Mononuclear cell (primary cell): ENCODE data around the gene MAPKAP1. TPM values are rescaled to one million over a fixed set of nuclear protein-coding genes. Genes with fewer than 3 reads are reported as not detected.
"Not testable (repeated sequence)": the region's sequence is repeated elsewhere in the genome, so short reads cannot be mapped to it uniquely, and the experiment has no call there.

ENCODE experiments used
- H3K27me3 ChIP-seq: 2 replicates; pipeline ENCODE4 v1.6.0; 2011; ENCODE audit warnings: low read length, control low read depth; ENCODE audit not compliant: insufficient read depth
- H3K4me1 ChIP-seq: 2 replicates; pipeline ENCODE4 v1.5.1; 2011; ENCODE audit warnings: mild to moderate bottlenecking, low read length, control low read depth; ENCODE audit not compliant: insufficient read depth
- H3K4me3 ChIP-seq: 2 replicates; pipeline ENCODE4 v1.5.1; 2011; ENCODE audit warnings: mild to moderate bottlenecking, low read length, moderate library complexity
- H3K9me3 ChIP-seq: 2 replicates; pipeline ENCODE4 v1.5.1; 2011; ENCODE audit warnings: low read depth, mild to moderate bottlenecking, control low read depth, low read length
- total RNA-seq: library from RNA; depleted of rRNA; stranded (reverse); fragments of >200 nt; gene quantifications from one replicate; pipeline ENCODE4 v1.2.3, GENCODE V29; 2012

The MAPKAP1 gene
- total RNA-seq, 1 donor = 41.0 TPM

DNA sequence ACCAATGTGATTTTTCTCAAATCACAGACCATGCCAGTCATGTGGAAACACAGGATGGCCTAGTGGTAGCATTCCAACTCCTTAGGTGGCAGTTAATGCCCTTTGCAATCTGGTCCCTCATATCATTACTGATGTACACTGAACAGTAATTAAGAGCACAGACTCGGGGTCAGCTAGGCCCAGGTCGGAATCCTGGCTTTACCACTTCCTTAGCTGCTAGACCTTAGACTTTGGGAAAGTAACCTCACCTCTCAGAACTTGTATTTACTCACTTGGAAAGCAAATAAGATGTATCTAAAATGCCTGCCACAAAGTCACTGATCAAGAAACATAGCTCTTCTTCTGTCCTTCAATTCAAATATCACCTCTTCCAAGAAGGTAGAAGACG lies 112.8 kb downstream of the MAPKAP1 start:
- Histone ChIP-seq H3K4me1 (peaks cover 10% of the 10 kb centered on the region), H3K27me3 (no peaks in the 10 kb centered on the region), H3K4me3 (no peak overlapping the region), H3K9me3 (no peaks in the 10 kb centered on the region)

- Histone ChIP-seq H3K9me3 (no peaks in the 10 kb centered on the region), H3K27me3 (no peaks in the 10 kb centered on the region), H3K4me1 (peaks cover 10% of the 10 kb centered on the region), H3K4me3 (no peak overlapping the region)
Observed at GRCh38 chr9:125593581-125594222, 113.3 kb downstream of the MAPKAP1 start.

DNA sequence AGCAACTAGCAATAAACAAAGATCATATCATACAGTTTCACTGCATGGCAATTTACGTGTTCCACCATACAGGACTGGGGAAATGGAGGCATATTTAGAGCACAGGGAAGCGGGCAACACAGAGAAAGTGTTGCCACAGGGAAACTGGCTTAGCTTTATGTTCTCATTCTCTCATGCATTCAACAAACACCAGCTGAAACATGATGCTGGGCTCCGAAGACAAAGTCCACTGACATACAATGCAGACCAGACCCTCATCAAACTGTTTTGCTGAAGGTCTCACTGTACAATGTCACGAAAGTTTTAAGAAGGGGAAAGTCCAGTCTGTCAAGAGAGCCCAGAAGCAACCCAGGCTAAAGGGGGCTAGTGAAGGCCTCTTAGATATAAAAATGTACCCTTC lies 115.1 kb downstream of the MAPKAP1 start:
- H3K4me1 ChIP-seq = peaks cover 10% of the 10 kb centered on the region
- no peak overlapping the region for H3K4me3 ChIP-seq
- H3K27me3 ChIP-seq = no peaks in the 10 kb centered on the region
- H3K9me3 ChIP-seq = no peaks in the 10 kb centered on the region

GRCh38 chr9:125591245-125591644 lies 115.8 kb downstream of the MAPKAP1 start:
- Histone ChIP-seq H3K4me1 (peaks cover 10% of the 10 kb centered on the region), H3K27me3 (no peaks in the 10 kb centered on the region), H3K9me3 (no peaks in the 10 kb centered on the region), H3K4me3 (no peak overlapping the region)

DNA sequence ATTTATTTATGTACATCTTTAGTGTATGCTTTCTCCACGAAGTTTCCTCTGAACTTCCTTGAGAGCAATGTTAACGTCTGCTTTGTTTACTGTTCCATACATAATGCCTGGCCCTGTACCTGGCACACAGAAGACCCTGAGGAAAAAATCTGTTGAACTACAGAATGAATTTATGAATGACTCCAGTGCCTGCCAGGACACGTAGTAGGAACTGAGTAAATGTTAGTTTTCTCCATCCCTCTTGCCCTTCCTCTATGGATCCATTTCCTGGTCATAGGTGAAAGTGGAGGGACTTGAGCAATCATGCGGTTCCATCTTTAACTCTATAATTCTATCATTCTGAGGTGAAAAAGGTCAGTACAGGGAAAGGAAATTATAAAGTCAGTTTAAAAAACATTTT lies 117.7 kb downstream of the MAPKAP1 start:
- no peaks in the 10 kb centered on the region for H3K27me3 ChIP-seq
- peaks cover 10% of the 10 kb centered on the region for H3K4me1 ChIP-seq
- no peaks in the 10 kb centered on the region for H3K9me3 ChIP-seq
- no peak overlapping the region for H3K4me3 ChIP-seq

DNA sequence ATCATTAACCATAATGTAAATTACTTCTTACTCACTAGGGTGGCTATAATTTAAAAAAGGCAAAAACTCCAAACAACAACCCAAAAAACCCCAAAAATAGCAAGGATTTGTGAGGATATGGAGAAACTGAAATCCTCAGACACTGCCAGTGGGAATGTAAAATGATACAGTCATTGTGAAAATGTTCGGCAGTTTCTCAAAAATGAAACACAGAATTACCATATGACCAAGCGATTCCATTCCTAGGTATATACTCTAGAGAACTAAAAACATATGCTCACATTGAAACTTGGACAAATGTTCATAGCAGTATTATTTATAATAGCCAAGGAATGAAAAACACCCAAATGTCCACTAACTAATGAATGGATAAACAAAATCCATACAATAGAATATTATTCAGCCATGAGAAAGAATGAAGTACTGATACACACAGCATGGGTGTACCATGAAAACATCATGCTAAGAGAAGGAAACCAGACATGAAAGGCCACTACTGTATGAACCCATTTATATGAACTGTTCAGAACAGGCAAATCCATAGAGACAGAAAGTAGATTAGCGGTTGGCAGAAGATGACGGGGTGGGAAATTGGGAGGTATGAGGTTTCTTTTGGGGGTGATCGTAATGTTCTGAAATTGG lies 119.1 kb downstream of the MAPKAP1 start:
- H3K27me3 ChIP-seq = no peaks in the 10 kb centered on the region
- no peaks in the 10 kb centered on the region for H3K4me1 ChIP-seq
- no peaks in the 10 kb centered on the region for H3K9me3 ChIP-seq
- no peak overlapping the region for H3K4me3 ChIP-seq

- H3K4me1 ChIP-seq = no peaks in the 10 kb centered on the region
- H3K4me3 ChIP-seq = no peak overlapping the region
- no peaks in the 10 kb centered on the region for H3K9me3 ChIP-seq
- H3K27me3 ChIP-seq = no peaks in the 10 kb centered on the region
Observed at GRCh38 chr9:125586172-125586511, 120.9 kb downstream of the MAPKAP1 start.

- no peaks in the 10 kb centered on the region for H3K27me3 ChIP-seq
- H3K9me3 ChIP-seq = no peaks in the 10 kb centered on the region
- H3K4me1 ChIP-seq = no peaks in the 10 kb centered on the region
- no peak overlapping the region for H3K4me3 ChIP-seq
Observed at GRCh38 chr9:125585503-125586171, 121.4 kb downstream of the MAPKAP1 start.

DNA sequence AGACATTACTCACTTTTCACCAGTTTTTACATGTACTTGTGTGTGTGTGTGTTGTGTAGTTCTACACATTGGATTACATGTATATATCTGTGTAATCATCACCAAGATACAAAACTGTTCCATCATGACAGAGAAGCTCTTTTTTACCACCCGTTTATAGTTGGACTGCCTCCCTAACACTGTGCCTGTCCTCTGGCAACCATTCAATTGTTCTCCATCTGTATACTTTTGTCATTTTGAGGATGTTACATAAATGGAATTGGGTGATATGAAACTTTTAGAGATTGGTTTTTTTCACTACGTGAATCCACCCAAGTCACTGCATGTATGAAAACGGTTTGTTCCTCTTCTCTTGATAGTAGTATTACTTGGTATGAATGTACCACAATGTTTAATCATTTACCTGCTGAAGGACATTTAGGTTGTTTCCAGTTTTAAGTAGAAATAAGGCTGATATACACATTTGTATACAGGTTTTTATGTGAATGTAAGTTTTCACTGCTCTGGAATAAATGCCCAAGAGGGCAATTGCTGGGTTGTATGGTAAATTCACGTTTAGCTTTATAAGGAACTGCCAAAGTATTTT lies 126.2 kb downstream of the MAPKAP1 start:
- no peaks in the 10 kb centered on the region for H3K4me1 ChIP-seq
- H3K9me3 ChIP-seq = no peaks in the 10 kb centered on the region
- H3K4me3 ChIP-seq = no peak overlapping the region
- H3K27me3 ChIP-seq = no peaks in the 10 kb centered on the region

DNA sequence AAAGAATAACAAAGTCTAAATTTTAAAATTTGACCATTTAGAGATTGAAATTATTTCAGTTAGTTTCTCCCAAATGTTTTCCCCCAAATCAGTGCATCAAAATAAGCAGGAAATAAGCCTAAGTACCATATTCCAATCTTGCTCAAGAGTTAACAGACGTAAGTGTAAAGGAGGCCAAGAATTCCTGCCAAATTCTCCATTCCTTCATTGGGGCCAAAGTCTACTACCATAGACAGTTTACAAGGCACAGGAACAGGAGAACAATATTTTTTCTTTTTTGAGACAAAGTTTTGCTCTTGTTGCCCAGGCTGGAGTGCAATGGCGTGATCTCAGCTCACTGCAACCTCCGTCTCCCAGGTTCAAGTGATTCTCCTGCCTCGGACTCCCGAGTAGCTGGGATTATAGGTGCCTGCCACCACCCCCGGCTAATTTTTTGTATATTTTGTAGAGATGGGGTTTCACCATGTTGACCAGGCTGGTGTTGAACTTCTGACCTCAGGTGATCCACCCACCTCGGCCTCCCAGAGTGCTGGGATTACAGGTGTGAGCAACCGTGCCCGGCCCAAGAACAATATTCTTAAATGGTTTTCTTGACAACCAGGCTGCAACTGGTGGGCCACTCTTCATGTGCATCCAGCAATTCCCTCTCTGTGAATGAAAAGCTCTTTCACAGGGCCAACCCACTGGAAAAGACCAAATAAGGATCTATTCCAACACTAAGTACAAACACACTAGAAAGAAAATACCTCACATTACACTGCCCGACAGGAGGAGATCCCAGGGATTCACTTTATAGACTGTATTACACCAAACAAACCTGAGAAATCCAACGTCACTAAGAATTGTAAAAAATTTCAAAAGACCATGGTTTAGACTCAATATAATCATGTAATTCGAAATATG lies 127.7 kb downstream of the MAPKAP1 start:
- Histone ChIP-seq H3K27me3 (no peaks in the 10 kb centered on the region), H3K9me3 (no peaks in the 10 kb centered on the region), H3K4me1 (no peaks in the 10 kb centered on the region), H3K4me3 (no peak overlapping the region)

DNA sequence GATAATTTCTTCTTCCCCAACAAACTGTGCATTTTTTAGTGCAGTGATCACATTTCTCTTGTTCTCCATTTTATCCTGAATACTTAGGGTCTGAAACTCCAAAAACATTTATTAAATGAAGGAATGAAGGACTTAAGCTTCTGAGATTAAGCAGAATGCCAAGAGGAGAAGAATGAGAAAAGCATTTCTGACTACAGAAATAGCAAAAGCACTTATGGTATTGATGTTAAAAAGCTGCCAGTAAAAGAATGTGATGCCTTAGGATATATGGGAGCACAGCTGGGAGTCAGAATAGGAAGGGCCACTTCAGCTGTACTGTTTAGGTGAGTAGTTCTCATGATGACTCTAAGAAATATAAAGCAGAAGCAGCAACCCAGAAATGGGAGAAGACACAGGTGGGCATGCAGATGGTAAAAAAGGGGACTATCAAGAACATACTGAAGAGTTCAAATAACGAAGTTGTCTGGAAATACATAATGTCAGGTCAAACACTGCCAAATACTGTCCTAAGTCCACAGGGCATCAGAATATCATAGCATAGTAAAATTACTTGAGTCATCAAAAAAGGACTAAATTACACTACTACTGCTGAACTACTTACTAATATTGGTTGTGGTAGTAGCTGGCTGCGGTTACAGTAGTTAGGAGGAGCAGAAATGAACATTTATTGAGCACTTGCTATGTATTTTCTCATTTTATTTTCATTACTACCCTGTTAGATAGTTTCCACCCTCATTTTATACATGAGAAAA lies 132.7 kb downstream of the MAPKAP1 start:
- no peak overlapping the region for H3K4me3 ChIP-seq
- no peaks in the 10 kb centered on the region for H3K4me1 ChIP-seq
- peaks cover 5% of the 10 kb centered on the region for H3K9me3 ChIP-seq
- no peaks in the 10 kb centered on the region for H3K27me3 ChIP-seq

- not testable (repeated sequence) for H3K27me3 ChIP-seq, H3K4me3 ChIP-seq, H3K9me3 ChIP-seq, H3K4me1 ChIP-seq
Observed at GRCh38 chr9:125572461-125572860, 134.5 kb downstream of the MAPKAP1 start.

GRCh38 chr9:125571824-125572223 lies 135.2 kb downstream of the MAPKAP1 start:
- H3K27me3 ChIP-seq, H3K4me1 ChIP-seq, H3K9me3 ChIP-seq, H3K4me3 ChIP-seq: not testable (repeated sequence)

- Histone ChIP-seq H3K4me1 (no peaks in the 10 kb centered on the region), H3K4me3 (no peak overlapping the region), H3K9me3 (peaks cover 5% of the 10 kb centered on the region), H3K27me3 (no peaks in the 10 kb centered on the region)
Observed at GRCh38 chr9:125570246-125570645, 136.8 kb downstream of the MAPKAP1 start.
